GM23338 (cell line): ENCODE data around the gene TRIM25. TPM values are rescaled to one million over a fixed set of nuclear protein-coding genes. Genes with fewer than 3 reads are reported as not detected.

ENCODE experiments used
- ATAC-seq: fragments of 200-7000 bp; cut with Tn5 transposase; 3 replicates; pipeline ENCODE4 v1.9.1; 2020
- DNase-seq: peaks from one replicate; pipeline ENCODE4 v3.0.0-alpha.2; 2015; ENCODE audit warnings: low spot score
- H2AFZ ChIP-seq: fragments of 200-600 bp; sonication (generic); 2 replicates; pipeline ENCODE4 v1.8.0; 2016; ENCODE audit warnings: antibody characterized with exemption, mild to moderate bottlenecking, moderate library complexity
- H3F3A ChIP-seq: fragments of 200-600 bp; sonication (generic); replicated peaks from 2 replicates; pipeline ENCODE4 v1.8.0; 2017; ENCODE audit warnings: antibody characterized with exemption, mixed run types, low read depth
- H3K27ac ChIP-seq: fragments of 200-600 bp; sonication (generic); 2 replicates; pipeline ENCODE4 v1.6.1; 2016; ENCODE audit warnings: low read depth
- H3K27me3 ChIP-seq: fragments of 200-600 bp; sonication (generic); 2 replicates; pipeline ENCODE4 v1.8.0; 2016; ENCODE audit warnings: mild to moderate bottlenecking, mixed run types, moderate library complexity; ENCODE audit not compliant: insufficient read depth
- H3K36me3 ChIP-seq: fragments of 200-600 bp; sonication (generic); 2 replicates; pipeline ENCODE4 v1.8.0; 2016; ENCODE audit warnings: mild to moderate bottlenecking; ENCODE audit not compliant: insufficient read depth
- H3K4me1 ChIP-seq: fragments of 200-600 bp; sonication (generic); 2 replicates; pipeline ENCODE4 v1.8.0; 2016; ENCODE audit warnings: mild to moderate bottlenecking, moderate library complexity; ENCODE audit not compliant: insufficient read depth
- H3K4me2 ChIP-seq: fragments of 200-600 bp; sonication (generic); 2 replicates; pipeline ENCODE4 v1.7.1; 2017; ENCODE audit warnings: mixed run types
- H3K4me3 ChIP-seq: fragments of 200-600 bp; sonication (generic); 2 replicates; pipeline ENCODE4 v1.6.1; 2016; ENCODE audit warnings: mixed run types
- H3K79me2 ChIP-seq: fragments of 200-600 bp; sonication (generic); replicated peaks from 2 replicates; pipeline ENCODE4 v1.8.0; 2017; ENCODE audit warnings: mild to moderate bottlenecking; ENCODE audit not compliant: insufficient read depth
- H3K9me2 ChIP-seq: fragments of 200-600 bp; sonication (generic); 2 replicates; pipeline ENCODE4 v1.8.0; 2017; ENCODE audit not compliant: insufficient read depth
- H4K20me1 ChIP-seq: fragments of 200-600 bp; sonication (generic); replicated peaks from 2 replicates; pipeline ENCODE4 v1.8.0; 2017; ENCODE audit warnings: mild to moderate bottlenecking; ENCODE audit not compliant: insufficient read depth
- H3K27ac Mint-ChIP-seq: 2 replicates; pipeline ENCODE4 v1.8.0; 2020; ENCODE audit warnings: inconsistent platforms, mild to moderate bottlenecking, moderate library complexity, mixed read lengths
- H3K27me3 Mint-ChIP-seq: 3 replicates; pipeline ENCODE4 v1.8.0; 2022; ENCODE audit warnings: low read depth, mild to moderate bottlenecking, moderate library complexity, mixed read lengths, inconsistent platforms; ENCODE audit not compliant: insufficient read depth, poor library complexity
- H3K36me3 Mint-ChIP-seq: 3 replicates; pipeline ENCODE4 v1.8.0; 2021; ENCODE audit warnings: low read depth, mild to moderate bottlenecking, inconsistent platforms, moderate library complexity, mixed read lengths
- H3K4me1 Mint-ChIP-seq: 3 replicates; pipeline ENCODE4 v1.8.0; 2020; ENCODE audit warnings: mild to moderate bottlenecking, inconsistent platforms, mixed read lengths
- H3K4me3 Mint-ChIP-seq: 3 replicates; pipeline ENCODE4 v1.8.0; 2021; ENCODE audit warnings: moderate library complexity, mild to moderate bottlenecking, inconsistent platforms, mixed read lengths
- H3K9me3 Mint-ChIP-seq: 3 replicates; pipeline ENCODE4 v1.8.0; 2020; ENCODE audit warnings: moderate library complexity, mild to moderate bottlenecking, inconsistent platforms, mixed read lengths
- CREB1 ChIP-seq: fragments of 250-450 bp; sonication (Bioruptor Pico); IDR thresholded peaks from 2 replicates; pipeline ENCODE4 v1.5.0; 2020; ENCODE audit warnings: low read depth, mild to moderate bottlenecking, moderate library complexity
- EZH2 ChIP-seq: fragments of 200-600 bp; sonication (generic); IDR thresholded peaks from one replicate; pipeline ENCODE4 v1.8.0; 2017; ENCODE audit warnings: antibody characterized with exemption, mild to moderate bottlenecking, low read depth; ENCODE audit not compliant: unreplicated experiment
- JUNB ChIP-seq: IDR thresholded peaks from one replicate; pipeline ENCODE4 v1.6.1; 2016; ENCODE audit warnings: antibody characterized with exemption; ENCODE audit not compliant: unreplicated experiment
- POLR2AphosphoS5 ChIP-seq: IDR thresholded peaks from 2 replicates; pipeline ENCODE4 v1.6.1; 2016; ENCODE audit warnings: antibody characterized with exemption, low read depth
- STAT1 ChIP-seq: IDR thresholded peaks from one replicate; pipeline ENCODE4 v1.6.1; 2016; ENCODE audit warnings: antibody characterized with exemption; ENCODE audit not compliant: unreplicated experiment
- ZNF114 ChIP-seq: fragments of 250-450 bp; sonication (Bioruptor Pico); IDR thresholded peaks from 2 replicates; pipeline ENCODE4 v1.5.0; 2020; ENCODE audit warnings: mild to moderate bottlenecking, moderate library complexity
- ZNF331 ChIP-seq: fragments of 250-450 bp; sonication (Bioruptor Pico); IDR thresholded peaks from 2 replicates; pipeline ENCODE4 v1.5.0; 2020; ENCODE audit warnings: low read depth, mild to moderate bottlenecking, moderate library complexity
- polyA plus RNA-seq: library from polyadenylated mRNA; unstranded; fragments of >200 nt; fragmentation: Nextera tagmentation; extraction: Ambion mirVana; gene quantifications from 2 replicates; pipeline ENCODE4 v1.2.1, GENCODE V29; 2016
- total RNA-seq: library from RNA; depleted of rRNA; stranded (reverse); fragments of >200 nt; shearing (Covaris generic); gene quantifications from 2 replicates; pipeline ENCODE4 v1.2.3, GENCODE V29; 2014
- TF ChIP-seq, protein P1 (sequence below): IDR thresholded peaks from one replicate; pipeline ENCODE4 v1.6.1; 2018; ENCODE audit warnings: antibody characterized with exemption; ENCODE audit not compliant: unreplicated experiment
- TF ChIP-seq, protein P2 (sequence below), 2 experiments: fragments of 200-600 bp in 1 of 2; sonication (generic) in 1 of 2; conservative IDR thresholded peaks; 2 replicates each; pipeline versions ENCODE4 v1.5.1 to v1.6.1; 2016 to 2017; ENCODE audit warnings: antibody characterized with exemption in 2 of 2, low read depth in 2 of 2, mild to moderate bottlenecking in 2 of 2, moderate library complexity in 1 of 2
- TF ChIP-seq, protein P3 (sequence below): IDR thresholded peaks from 2 replicates; pipeline ENCODE4 v1.6.1; 2016; ENCODE audit warnings: antibody characterized with exemption
- TF ChIP-seq, protein P4 (sequence below): fragments of 250-450 bp; sonication (Bioruptor Pico); IDR thresholded peaks from 2 replicates; pipeline ENCODE4 v1.5.0; 2020; ENCODE audit warnings: mild to moderate bottlenecking, moderate library complexity

Gene TRIM25
- total and polyA plus RNA-seq, 2 experiments from 2014 or later, result 19.6 to 36.2 TPM

- no peak overlapping the region for H3K27ac Mint-ChIP-seq
- ATAC-seq, result no peak
These were observed 16.9 kb downstream of the TRIM25 start for GRCh38 chr17:56896968-56897359.

More at GRCh38 chr17:56896968-56897359, 16.9 kb downstream of the TRIM25 start:
- Mint-ChIP-seq H3K27me3 (no peaks in the 10 kb centered on the region), H3K9me3 (no peaks in the 10 kb centered on the region), H3K4me3 (no peak overlapping the region), H3K4me1 (peaks cover 24% of the 10 kb centered on the region), H3K36me3 (peaks cover 56% of the 10 kb centered on the region)
- Histone ChIP-seq H3K27me3 (no peaks in the 10 kb centered on the region), H3K27ac (no peak overlapping the region), H4K20me1 (no peaks in the 10 kb centered on the region), H3K4me3 (no peak overlapping the region), H3K4me2 (no peak overlapping the region), H3K79me2 (no peaks in the 10 kb centered on the region), H3K36me3 (no peaks in the 10 kb centered on the region; the same call in none of the 2 replicates), H3K4me1 (peaks cover 6% of the 10 kb centered on the region; the same call in 1 of the 2 replicates), H3F3A (no peaks in the 10 kb centered on the region), H2AFZ (no peak overlapping the region), H3K9me2 (no peaks in the 10 kb centered on the region)
- DNase-seq, result no peak
- TF ChIP-seq, protein P1, sequence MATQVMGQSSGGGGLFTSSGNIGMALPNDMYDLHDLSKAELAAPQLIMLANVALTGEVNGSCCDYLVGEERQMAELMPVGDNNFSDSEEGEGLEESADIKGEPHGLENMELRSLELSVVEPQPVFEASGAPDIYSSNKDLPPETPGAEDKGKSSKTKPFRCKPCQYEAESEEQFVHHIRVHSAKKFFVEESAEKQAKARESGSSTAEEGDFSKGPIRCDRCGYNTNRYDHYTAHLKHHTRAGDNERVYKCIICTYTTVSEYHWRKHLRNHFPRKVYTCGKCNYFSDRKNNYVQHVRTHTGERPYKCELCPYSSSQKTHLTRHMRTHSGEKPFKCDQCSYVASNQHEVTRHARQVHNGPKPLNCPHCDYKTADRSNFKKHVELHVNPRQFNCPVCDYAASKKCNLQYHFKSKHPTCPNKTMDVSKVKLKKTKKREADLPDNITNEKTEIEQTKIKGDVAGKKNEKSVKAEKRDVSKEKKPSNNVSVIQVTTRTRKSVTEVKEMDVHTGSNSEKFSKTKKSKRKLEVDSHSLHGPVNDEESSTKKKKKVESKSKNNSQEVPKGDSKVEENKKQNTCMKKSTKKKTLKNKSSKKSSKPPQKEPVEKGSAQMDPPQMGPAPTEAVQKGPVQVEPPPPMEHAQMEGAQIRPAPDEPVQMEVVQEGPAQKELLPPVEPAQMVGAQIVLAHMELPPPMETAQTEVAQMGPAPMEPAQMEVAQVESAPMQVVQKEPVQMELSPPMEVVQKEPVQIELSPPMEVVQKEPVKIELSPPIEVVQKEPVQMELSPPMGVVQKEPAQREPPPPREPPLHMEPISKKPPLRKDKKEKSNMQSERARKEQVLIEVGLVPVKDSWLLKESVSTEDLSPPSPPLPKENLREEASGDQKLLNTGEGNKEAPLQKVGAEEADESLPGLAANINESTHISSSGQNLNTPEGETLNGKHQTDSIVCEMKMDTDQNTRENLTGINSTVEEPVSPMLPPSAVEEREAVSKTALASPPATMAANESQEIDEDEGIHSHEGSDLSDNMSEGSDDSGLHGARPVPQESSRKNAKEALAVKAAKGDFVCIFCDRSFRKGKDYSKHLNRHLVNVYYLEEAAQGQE, result no peak
- TF ChIP-seq POLR2AphosphoS5 (no peak), ZNF114 (CRISPR knock-in tag) (no peak), CREB1 (no peak), EZH2 (no peak), ZNF331 (CRISPR knock-in tag) (no peak), JUNB (no peak), STAT1 (no peak)
- TF ChIP-seq, protein P2, sequence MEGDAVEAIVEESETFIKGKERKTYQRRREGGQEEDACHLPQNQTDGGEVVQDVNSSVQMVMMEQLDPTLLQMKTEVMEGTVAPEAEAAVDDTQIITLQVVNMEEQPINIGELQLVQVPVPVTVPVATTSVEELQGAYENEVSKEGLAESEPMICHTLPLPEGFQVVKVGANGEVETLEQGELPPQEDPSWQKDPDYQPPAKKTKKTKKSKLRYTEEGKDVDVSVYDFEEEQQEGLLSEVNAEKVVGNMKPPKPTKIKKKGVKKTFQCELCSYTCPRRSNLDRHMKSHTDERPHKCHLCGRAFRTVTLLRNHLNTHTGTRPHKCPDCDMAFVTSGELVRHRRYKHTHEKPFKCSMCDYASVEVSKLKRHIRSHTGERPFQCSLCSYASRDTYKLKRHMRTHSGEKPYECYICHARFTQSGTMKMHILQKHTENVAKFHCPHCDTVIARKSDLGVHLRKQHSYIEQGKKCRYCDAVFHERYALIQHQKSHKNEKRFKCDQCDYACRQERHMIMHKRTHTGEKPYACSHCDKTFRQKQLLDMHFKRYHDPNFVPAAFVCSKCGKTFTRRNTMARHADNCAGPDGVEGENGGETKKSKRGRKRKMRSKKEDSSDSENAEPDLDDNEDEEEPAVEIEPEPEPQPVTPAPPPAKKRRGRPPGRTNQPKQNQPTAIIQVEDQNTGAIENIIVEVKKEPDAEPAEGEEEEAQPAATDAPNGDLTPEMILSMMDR (conservative IDR thresholded peaks at IDR 0.05; ENCODE audit: low read depth in 2 of 2), result no peak
- TF ChIP-seq, protein P3, sequence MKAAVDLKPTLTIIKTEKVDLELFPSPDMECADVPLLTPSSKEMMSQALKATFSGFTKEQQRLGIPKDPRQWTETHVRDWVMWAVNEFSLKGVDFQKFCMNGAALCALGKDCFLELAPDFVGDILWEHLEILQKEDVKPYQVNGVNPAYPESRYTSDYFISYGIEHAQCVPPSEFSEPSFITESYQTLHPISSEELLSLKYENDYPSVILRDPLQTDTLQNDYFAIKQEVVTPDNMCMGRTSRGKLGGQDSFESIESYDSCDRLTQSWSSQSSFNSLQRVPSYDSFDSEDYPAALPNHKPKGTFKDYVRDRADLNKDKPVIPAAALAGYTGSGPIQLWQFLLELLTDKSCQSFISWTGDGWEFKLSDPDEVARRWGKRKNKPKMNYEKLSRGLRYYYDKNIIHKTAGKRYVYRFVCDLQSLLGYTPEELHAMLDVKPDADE, result no peak
- TF ChIP-seq, protein P4, sequence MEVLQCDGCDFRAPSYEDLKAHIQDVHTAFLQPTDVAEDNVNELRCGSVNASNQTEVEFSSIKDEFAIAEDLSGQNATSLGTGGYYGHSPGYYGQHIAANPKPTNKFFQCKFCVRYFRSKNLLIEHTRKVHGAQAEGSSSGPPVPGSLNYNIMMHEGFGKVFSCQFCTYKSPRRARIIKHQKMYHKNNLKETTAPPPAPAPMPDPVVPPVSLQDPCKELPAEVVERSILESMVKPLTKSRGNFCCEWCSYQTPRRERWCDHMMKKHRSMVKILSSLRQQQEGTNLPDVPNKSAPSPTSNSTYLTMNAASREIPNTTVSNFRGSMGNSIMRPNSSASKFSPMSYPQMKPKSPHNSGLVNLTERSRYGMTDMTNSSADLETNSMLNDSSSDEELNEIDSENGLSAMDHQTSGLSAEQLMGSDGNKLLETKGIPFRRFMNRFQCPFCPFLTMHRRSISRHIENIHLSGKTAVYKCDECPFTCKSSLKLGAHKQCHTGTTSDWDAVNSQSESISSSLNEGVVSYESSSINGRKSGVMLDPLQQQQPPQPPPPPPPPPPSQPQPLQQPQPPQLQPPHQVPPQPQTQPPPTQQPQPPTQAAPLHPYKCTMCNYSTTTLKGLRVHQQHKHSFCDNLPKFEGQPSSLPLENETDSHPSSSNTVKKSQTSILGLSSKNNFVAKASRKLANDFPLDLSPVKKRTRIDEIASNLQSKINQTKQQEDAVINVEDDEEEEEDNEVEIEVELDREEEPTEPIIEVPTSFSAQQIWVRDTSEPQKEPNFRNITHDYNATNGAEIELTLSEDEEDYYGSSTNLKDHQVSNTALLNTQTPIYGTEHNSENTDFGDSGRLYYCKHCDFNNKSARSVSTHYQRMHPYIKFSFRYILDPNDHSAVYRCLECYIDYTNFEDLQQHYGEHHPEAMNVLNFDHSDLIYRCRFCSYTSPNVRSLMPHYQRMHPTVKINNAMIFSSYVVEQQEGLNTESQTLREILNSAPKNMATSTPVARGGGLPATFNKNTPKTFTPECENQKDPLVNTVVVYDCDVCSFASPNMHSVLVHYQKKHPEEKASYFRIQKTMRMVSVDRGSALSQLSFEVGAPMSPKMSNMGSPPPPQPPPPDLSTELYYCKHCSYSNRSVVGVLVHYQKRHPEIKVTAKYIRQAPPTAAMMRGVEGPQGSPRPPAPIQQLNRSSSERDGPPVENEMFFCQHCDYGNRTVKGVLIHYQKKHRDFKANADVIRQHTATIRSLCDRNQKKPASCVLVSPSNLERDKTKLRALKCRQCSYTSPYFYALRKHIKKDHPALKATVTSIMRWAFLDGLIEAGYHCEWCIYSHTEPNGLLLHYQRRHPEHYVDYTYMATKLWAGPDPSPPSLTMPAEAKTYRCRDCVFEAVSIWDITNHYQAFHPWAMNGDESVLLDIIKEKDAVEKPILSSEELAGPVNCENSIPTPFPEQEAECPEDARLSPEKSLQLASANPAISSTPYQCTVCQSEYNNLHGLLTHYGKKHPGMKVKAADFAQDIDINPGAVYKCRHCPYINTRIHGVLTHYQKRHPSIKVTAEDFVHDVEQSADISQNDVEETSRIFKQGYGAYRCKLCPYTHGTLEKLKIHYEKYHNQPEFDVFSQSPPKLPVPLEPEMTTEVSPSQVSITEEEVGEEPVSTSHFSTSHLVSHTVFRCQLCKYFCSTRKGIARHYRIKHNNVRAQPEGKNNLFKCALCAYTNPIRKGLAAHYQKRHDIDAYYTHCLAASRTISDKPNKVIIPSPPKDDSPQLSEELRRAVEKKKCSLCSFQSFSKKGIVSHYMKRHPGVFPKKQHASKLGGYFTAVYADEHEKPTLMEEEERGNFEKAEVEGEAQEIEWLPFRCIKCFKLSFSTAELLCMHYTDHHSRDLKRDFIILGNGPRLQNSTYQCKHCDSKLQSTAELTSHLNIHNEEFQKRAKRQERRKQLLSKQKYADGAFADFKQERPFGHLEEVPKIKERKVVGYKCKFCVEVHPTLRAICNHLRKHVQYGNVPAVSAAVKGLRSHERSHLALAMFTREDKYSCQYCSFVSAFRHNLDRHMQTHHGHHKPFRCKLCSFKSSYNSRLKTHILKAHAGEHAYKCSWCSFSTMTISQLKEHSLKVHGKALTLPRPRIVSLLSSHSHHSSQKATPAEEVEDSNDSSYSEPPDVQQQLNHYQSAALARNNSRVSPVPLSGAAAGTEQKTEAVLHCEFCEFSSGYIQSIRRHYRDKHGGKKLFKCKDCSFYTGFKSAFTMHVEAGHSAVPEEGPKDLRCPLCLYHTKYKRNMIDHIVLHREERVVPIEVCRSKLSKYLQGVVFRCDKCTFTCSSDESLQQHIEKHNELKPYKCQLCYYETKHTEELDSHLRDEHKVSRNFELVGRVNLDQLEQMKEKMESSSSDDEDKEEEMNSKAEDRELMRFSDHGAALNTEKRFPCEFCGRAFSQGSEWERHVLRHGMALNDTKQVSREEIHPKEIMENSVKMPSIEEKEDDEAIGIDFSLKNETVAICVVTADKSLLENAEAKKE, result no peak
